Endothelial cell (in vitro differentiated cells): ENCODE results near the gene HSBP1. TPM values are rescaled to one million over a fixed set of nuclear protein-coding genes. Genes with fewer than 3 reads are reported as not detected.

Source experiments
- DNase-seq: peaks from one replicate; pipeline ENCODE4 v3.0.0; 2021; ENCODE audit warnings: low spot score
- H3K27ac Mint-ChIP-seq: one replicate; pipeline ENCODE4 v1.8.0; 2021; ENCODE audit warnings: mixed read lengths, inconsistent platforms; ENCODE audit not compliant: unreplicated experiment
- H3K27me3 Mint-ChIP-seq: one replicate; pipeline ENCODE4 v1.8.0; 2021; ENCODE audit warnings: mild to moderate bottlenecking, moderate library complexity, mixed read lengths, inconsistent platforms; ENCODE audit not compliant: unreplicated experiment
- H3K36me3 Mint-ChIP-seq: one replicate; pipeline ENCODE4 v1.8.0; 2021; ENCODE audit warnings: mild to moderate bottlenecking, low read depth, mixed read lengths, inconsistent platforms; ENCODE audit not compliant: unreplicated experiment
- H3K4me1 Mint-ChIP-seq: one replicate; pipeline ENCODE4 v1.8.0; 2021; ENCODE audit warnings: mild to moderate bottlenecking, mixed read lengths, inconsistent platforms; ENCODE audit not compliant: unreplicated experiment
- H3K4me3 Mint-ChIP-seq: one replicate; pipeline ENCODE4 v1.8.0; 2021; ENCODE audit warnings: mild to moderate bottlenecking, mixed read lengths, inconsistent platforms; ENCODE audit not compliant: unreplicated experiment
- H3K9me3 Mint-ChIP-seq: one replicate; pipeline ENCODE4 v1.8.0; 2021; ENCODE audit warnings: mixed read lengths, inconsistent platforms; ENCODE audit not compliant: unreplicated experiment
- total RNA-seq: library from RNA; stranded (reverse); fragmentation: NEBNext Ultra II Directional; extraction: Animal tissue kit (Norgen Biotek cat#: 25700); gene quantifications from one replicate; pipeline ENCODE4 v1.2.1, GENCODE V29; 2021; ENCODE audit not compliant: unreplicated experiment
- TF ChIP-seq, protein P1 (sequence below): fragments of 200-600 bp; sonication (generic); IDR thresholded peaks from one replicate; pipeline ENCODE4 v1.5.0; 2021; ENCODE audit warnings: antibody characterized with exemption; ENCODE audit not compliant: unreplicated experiment

HSBP1 gene
- total RNA-seq, 1 donor from 2014 or later = 215 TPM

DNA sequence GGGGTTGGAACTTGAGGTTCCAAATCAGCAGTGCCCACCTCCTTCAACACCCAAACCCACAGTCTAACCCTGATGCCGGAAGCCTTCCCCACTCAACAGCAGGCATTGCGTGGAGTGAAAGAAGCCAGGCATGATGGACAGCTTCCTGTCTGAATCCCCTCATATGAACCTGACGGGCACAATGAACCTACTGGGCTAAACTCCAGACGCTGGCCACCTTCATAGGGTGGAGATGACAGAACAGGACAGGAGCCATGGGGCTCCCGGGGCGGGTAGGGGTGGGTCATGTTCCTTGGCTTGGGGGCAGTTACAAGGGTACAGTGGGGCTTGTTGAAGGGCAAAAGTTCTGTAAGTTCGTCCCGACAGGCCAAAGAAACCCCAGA is 460 bp upstream of the HSBP1 start:
- H3K4me1 Mint-ChIP-seq = peaks cover 37% of the 10 kb centered on the region
- TF ChIP-seq, protein P1, sequence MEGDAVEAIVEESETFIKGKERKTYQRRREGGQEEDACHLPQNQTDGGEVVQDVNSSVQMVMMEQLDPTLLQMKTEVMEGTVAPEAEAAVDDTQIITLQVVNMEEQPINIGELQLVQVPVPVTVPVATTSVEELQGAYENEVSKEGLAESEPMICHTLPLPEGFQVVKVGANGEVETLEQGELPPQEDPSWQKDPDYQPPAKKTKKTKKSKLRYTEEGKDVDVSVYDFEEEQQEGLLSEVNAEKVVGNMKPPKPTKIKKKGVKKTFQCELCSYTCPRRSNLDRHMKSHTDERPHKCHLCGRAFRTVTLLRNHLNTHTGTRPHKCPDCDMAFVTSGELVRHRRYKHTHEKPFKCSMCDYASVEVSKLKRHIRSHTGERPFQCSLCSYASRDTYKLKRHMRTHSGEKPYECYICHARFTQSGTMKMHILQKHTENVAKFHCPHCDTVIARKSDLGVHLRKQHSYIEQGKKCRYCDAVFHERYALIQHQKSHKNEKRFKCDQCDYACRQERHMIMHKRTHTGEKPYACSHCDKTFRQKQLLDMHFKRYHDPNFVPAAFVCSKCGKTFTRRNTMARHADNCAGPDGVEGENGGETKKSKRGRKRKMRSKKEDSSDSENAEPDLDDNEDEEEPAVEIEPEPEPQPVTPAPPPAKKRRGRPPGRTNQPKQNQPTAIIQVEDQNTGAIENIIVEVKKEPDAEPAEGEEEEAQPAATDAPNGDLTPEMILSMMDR = no peak
- peak overlapping the region; percentile 48 for H3K27ac Mint-ChIP-seq
- H3K9me3 Mint-ChIP-seq = no peaks in the 10 kb centered on the region
- H3K27me3 Mint-ChIP-seq = peaks cover 24% of the 10 kb centered on the region
- H3K4me3 Mint-ChIP-seq = peak overlapping the region; percentile 92
- H3K36me3 Mint-ChIP-seq = peaks cover 4% of the 10 kb centered on the region
- DNase-seq = no peak

DNA sequence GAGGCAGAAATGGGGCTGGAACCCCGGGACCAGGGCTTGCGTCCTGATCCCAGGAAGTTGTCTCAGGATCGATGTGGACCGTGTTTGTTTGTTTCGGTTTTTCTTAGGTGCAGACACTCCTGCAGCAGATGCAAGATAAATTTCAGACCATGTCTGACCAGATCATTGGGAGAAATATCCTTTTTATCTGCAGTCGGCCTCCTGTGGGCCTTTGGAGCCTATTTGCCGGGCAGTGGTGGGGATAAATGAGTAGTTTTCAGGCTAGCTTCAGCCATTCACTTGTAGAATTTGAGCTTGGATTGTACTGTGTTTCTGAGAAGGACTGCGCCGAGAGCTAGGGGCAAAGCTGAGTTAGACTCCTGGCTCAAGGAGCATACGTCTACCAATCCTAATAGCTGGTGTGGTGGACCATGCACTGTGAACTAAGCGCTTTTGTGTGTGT is 816 bp downstream of the HSBP1 start:
- TF ChIP-seq, protein P1 = no peak
- Mint-ChIP-seq H3K27ac (peak overlapping the region; percentile 90), H3K36me3 (peaks cover 7% of the 10 kb centered on the region), H3K9me3 (no peaks in the 10 kb centered on the region), H3K4me1 (peaks cover 24% of the 10 kb centered on the region), H3K4me3 (peak overlapping the region; percentile 96), H3K27me3 (peaks cover 21% of the 10 kb centered on the region)
- DNase-seq = no peak

DNA sequence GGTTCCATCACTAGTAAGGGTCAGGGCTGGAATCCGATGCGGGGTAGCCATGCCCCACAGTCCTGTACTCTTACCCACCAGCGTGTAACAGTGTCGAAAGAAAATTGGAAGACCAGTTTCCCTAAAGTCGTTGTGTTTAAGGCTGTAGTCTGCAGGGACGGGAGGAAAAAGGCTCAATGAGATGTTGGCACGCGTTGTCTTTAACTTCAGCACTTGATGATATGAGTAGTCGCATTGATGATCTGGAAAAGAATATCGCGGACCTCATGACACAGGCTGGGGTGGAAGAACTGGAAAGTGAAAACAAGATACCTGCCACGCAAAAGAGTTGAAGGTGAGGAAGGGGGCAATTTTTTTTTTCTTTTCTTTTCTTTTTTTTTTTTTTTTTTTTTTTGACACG is 1.3 kb downstream of the HSBP1 start:
- no peaks in the 10 kb centered on the region for H3K9me3 Mint-ChIP-seq
- H3K27me3 Mint-ChIP-seq = peaks cover 19% of the 10 kb centered on the region
- H3K27ac Mint-ChIP-seq = peak overlapping the region; percentile 90

DNA sequence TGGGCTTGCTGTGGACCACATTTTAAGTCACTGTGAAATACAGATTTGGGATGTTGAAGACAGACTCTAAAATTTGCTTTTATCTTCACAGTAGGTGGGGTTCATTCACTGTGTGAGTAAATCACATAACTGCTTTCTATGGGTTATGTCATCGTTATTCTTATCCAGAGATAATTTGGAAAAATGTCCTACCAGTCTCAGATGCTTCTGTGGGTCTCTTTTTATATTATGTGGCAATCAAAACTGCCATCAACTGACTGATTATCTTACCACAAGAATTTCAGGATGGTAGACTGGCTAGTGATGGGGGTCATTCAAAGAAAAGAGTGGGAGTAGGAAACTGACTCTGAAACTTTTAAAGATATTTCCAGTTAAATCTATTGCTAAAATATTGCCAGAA is 3.1 kb downstream of the HSBP1 start:
- Mint-ChIP-seq H3K36me3 (peaks cover 7% of the 10 kb centered on the region), H3K4me3 (no peak overlapping the region), H3K9me3 (no peaks in the 10 kb centered on the region), H3K27me3 (peaks cover 16% of the 10 kb centered on the region), H3K27ac (no peak overlapping the region), H3K4me1 (peaks cover 15% of the 10 kb centered on the region)
- no peak for DNase-seq
- TF ChIP-seq, protein P1 = no peak

More for the DNA sequence above, 1.3 kb downstream of the HSBP1 start:
- Mint-ChIP-seq H3K36me3 (peaks cover 7% of the 10 kb centered on the region), H3K4me1 (peaks cover 19% of the 10 kb centered on the region), H3K4me3 (peak overlapping the region; percentile 96)
- TF ChIP-seq, protein P1 = no peak
- no peak for DNase-seq

DNA sequence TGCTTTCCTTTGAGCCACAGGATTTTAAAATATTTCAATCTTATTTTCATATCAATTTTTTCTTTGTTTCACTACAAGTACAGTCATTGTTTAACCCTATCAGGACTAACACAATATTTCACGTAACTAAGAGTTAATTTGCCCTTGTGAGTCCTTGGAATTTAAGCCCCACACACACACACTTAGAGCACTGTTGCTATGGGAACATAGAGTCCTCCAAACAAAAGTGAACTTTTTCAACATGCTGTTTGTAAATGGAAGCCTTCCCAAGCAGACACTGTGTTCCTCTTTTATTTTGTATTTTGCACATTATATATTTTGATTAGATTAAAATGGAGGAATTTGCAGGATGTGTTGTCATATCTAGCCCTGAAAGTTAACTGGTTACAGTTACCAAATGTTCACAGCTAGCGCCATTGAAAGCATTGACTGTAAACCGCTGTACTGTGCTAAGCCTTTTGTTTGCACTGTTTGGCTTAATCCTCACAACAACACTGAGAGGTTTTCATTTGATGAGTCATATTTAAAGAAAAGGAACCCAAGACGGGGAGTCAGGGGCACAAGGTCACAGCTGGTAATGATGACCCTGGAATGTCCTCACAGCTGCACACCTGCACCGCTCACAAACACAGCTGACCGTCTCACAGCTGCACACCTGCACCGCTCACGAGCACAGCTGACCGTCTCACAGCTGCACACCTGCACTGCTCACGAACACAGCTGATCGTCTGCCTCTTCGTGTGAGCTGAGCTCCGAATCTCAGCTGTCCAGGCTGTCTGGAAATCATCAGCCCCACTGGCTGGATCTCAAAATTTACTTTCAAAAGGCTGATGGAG is 6.3 kb downstream of the HSBP1 start:
- H3K4me3 Mint-ChIP-seq = no peak overlapping the region
- no peaks in the 10 kb centered on the region for H3K9me3 Mint-ChIP-seq
- H3K27me3 Mint-ChIP-seq = peaks cover 2% of the 10 kb centered on the region
- H3K4me1 Mint-ChIP-seq = peaks cover 2% of the 10 kb centered on the region
- H3K27ac Mint-ChIP-seq = peak overlapping the region; percentile 64
- no peak for DNase-seq
- TF ChIP-seq, protein P1 = no peak
- H3K36me3 Mint-ChIP-seq = peaks cover 5% of the 10 kb centered on the region
